GM19372 (cell line): ENCODE results near the gene MARCHF4.

Experiments
- ATAC-seq: cut with Tn5 transposase; IDR thresholded peaks from one replicate; pipeline ENCODE4 v1.9.1; 2021; ENCODE audit warnings: mild to moderate bottlenecking, low read depth, moderate library complexity; ENCODE audit not compliant: unreplicated experiment

The MARCHF4 gene

GRCh38 chr2:216351172-216351925 lies 20.9 kb downstream of the MARCHF4 start:
- no peak for ATAC-seq

DNA sequence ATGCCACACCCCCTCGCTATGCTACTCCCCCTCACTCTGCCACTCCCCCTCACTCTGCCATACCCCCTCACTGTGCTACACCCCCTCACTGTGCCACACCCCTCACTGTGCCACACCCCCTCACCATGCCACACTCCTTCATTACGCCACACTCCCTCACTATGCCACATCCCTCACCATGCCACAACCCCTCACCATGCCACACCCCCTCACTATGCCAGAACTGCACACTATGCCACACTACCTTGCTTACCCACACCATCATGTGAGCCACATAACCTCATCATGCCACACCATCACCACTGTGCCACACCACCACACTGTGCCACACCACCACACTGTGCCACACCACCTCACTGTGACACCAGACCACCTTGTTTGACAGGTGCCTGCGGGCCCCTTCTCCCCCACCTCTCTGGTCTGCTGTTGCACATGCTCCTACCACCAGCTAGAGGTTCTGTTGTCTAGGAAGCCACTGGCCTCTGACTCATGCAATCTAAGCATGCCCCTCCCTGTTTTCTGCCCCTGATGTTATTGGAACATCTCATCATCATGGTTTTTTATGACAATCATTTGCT lies 22.0 kb downstream of the MARCHF4 start:
- no peak for ATAC-seq

GRCh38 chr2:216349366-216349765 lies 22.9 kb downstream of the MARCHF4 start:
- ATAC-seq = no peak

- ATAC-seq = no peak
These were observed 23.5 kb downstream of the MARCHF4 start for GRCh38 chr2:216348756-216349308.

DNA sequence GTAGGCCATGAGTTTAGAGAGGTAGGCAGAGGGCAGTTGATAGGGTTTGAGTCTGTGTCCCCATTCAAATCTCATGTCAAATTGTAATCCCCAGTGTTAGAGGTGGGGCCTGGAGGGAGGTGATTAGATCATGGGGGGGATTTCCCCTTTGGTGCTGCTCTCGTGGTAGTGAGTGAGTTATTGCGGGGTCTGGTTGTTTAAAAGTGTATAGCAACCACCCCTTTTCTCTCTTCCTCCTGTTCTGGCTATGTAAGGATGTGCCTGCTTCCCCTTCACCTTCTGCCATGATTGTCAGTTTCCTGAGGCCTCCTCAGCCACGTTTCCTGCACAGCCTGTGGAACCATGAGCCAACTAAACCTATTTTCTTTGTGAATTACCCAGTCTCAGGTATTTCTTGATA lies 25.5 kb downstream of the MARCHF4 start:
- no peak for ATAC-seq

- ATAC-seq = no peak
These were observed 26.4 kb downstream of the MARCHF4 start for GRCh38 chr2:216345846-216346245.

- ATAC-seq = no peak
These were observed 27.4 kb downstream of the MARCHF4 start for GRCh38 chr2:216344950-216345300.

- ATAC-seq = no peak
These were observed 27.9 kb downstream of the MARCHF4 start for GRCh38 chr2:216344206-216344949.

- no peak for ATAC-seq
These were observed 28.9 kb downstream of the MARCHF4 start for GRCh38 chr2:216343221-216343980.

GRCh38 chr2:216341121-216341520 lies 31.2 kb downstream of the MARCHF4 start:
- no peak for ATAC-seq

DNA sequence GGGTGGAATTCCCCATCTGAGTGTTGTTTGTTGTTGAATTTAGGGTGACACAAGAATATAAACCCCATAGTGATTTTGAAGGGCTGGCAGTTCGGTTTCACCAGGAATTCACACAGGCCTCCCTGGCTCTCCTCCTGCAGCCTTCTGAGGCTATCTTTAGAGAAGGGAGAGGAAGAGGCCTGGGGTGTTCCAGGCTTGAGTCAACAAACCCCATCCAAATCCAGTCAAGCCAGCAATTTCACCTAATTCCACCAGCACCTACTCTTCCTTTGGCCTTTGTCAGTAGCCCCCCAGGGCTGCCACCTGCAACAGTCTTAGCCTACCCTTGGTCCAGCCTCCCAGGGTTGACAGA lies 32.0 kb downstream of the MARCHF4 start:
- ATAC-seq = no peak

- ATAC-seq = no peak
These were observed 32.6 kb downstream of the MARCHF4 start for GRCh38 chr2:216339456-216340279.

DNA sequence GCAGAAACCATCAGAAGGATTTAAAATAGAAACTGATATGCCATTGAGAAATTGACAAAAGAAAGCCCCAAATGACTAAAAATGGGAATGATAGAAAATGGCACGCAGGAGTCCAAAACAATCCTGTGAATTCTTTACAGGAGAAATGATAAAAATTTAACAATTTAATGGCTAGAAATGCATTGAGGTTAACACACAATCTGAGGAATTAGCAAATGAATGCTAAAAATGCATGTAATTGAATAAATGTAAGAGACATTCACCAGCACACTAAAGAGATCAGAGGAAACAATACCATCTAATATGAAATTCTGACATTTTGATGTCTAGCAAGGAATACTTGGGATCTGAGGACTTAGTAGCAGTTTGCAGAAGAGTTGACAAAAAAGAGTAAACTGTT lies 37.0 kb downstream of the MARCHF4 start:
- ATAC-seq = no peak

DNA sequence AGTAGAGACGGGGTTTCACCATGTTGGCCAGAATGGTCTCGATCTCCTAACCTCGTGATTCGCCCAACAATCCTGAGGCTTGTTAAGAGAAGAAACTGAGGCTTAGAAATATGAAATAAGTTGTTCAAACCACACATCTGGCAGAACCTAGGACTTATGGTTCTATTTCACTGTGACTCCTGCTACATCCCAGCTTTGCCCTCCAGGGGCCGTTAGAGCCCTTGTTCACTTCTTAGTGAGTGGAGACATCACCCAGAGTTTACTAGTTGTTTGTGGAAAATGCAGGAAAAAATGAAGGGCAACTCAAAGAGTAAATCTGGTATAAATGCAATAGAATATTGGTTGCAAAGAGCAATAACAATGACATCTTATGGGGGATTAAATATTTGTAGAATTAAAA lies 43.9 kb downstream of the MARCHF4 start:
- ATAC-seq = no peak

DNA sequence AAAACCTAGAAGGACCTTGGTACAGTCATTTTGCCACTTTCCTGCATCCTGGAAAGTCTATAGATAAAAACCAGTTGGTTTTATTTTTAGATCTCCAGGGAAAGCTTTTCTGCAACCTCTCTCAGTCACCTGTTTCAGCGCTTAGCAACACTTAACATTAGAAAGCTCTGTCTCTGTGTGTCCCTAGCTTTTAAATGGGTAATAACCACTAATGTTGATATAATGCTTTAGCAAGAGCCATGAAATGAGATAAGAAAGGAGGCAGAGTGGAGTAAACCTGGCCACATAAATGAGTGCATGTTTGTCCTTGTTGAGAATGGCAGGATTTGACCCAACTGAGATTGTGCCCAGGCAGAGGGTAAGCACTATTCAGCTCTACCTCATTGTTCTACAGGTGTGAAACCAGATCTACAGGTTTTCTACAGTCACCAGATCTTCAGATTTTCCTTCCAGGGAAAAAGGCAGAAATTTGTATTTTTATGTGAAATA lies 44.8 kb downstream of the MARCHF4 start:
- no peak for ATAC-seq
